Measurements from ENCODE around the gene TCEANC.

DNA sequence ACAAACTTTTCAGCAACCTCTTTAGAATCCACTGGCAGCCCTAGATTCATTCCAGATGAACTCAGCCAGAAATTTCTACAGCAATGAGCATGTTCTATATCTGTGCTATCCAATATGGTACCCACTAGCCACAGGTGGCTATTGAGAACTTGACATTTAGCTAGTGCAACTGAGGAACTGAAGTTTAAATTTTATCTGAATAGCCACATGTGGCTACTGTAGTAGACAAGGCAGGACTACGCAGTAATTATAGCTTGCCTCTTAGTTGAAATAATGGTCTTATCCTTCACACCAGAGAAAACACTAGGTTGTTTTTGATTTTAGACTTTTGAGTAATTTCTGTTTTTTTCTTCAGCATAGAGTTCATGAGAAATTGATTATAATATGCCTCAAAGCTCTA lies 2.6 kb upstream of the TCEANC start:
- TF ChIP-seq CTCF (IDR thresholded peaks at IDR 0.05; ENCODE audit: borderline replicate concordance, extremely low read depth, low read length, poor library complexity, severe bottlenecking) (no peak), EZH2 (IDR thresholded peaks at IDR 0.05; ENCODE audit: borderline replicate concordance, low read depth, low read length, severe bottlenecking) (no peak)
